ENCODE results near the gene SLK.

SLK gene

DNA sequence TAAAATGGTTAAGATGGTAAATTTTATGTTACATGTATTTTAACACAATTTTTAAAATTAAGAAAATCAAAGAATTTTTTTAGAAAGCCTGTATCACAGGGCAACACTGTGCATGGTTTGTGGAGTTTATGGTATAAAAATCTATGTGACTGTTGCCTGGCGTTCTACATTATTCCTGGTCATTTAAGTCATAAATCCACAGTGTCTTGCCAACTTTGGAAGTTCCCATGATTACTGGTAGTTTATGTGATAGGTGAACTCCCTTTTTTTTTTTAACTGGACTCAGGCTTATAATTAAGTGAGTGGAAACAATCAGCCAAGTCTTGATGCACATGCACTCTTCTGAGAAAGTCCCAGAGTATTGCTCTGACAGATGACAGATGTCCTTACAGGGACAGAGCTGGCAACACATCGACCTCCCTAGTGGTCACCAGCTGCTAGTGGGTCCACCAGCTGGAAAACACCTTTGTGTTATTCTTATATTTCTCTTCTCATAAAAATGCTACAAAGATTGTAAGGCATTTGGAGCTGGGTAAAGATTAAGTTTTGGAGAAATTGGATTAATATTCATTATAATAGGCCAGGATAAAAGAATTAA lies 40.1 kb upstream of the SLK start:
- no peak for TF ChIP-seq SIN3A (IDR thresholded peaks at IDR 0.05; ENCODE audit: borderline replicate concordance, insufficient read depth, low read length)
- TF ChIP-seq, protein P1, sequence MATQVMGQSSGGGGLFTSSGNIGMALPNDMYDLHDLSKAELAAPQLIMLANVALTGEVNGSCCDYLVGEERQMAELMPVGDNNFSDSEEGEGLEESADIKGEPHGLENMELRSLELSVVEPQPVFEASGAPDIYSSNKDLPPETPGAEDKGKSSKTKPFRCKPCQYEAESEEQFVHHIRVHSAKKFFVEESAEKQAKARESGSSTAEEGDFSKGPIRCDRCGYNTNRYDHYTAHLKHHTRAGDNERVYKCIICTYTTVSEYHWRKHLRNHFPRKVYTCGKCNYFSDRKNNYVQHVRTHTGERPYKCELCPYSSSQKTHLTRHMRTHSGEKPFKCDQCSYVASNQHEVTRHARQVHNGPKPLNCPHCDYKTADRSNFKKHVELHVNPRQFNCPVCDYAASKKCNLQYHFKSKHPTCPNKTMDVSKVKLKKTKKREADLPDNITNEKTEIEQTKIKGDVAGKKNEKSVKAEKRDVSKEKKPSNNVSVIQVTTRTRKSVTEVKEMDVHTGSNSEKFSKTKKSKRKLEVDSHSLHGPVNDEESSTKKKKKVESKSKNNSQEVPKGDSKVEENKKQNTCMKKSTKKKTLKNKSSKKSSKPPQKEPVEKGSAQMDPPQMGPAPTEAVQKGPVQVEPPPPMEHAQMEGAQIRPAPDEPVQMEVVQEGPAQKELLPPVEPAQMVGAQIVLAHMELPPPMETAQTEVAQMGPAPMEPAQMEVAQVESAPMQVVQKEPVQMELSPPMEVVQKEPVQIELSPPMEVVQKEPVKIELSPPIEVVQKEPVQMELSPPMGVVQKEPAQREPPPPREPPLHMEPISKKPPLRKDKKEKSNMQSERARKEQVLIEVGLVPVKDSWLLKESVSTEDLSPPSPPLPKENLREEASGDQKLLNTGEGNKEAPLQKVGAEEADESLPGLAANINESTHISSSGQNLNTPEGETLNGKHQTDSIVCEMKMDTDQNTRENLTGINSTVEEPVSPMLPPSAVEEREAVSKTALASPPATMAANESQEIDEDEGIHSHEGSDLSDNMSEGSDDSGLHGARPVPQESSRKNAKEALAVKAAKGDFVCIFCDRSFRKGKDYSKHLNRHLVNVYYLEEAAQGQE (IDR thresholded peaks at IDR 0.05; ENCODE audit: insufficient read depth in 1 of 2, low read depth in 2 of 2, low read length in 2 of 2) = no peak
- TF ChIP-seq FOXP2 (optimal IDR thresholded peaks at IDR 0.05; ENCODE audit: borderline replicate concordance, extremely low read depth, extremely low read length, insufficient read depth) = no peak
- TF ChIP-seq TAF1 (IDR thresholded peaks at IDR 0.05; ENCODE audit: borderline replicate concordance, insufficient read depth, low read length) = no peak
- TF ChIP-seq POLR2AphosphoS5 (IDR thresholded peaks at IDR 0.05; ENCODE audit: low read depth, low read length) = no peak

DNA sequence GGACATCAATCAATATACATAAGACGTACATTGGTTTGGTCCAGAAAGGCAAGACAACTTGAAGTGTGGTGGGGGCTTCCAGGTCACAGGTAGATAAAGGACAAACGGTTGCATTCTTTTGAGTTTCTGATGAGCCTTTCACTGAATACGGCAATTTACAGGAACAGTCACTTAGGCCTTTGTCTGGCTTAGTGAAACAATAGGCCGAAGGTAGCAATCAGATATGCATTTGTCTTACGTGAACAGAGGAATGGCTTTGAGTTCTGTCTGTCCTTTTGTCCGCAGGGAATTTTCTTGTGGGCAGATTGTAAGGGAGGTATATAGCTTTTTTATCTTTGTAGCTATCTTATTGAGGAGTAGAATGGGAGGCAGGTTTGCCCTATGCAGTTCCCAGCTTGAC lies 38.2 kb upstream of the SLK start:
- TF ChIP-seq FOXP2 (optimal IDR thresholded peaks at IDR 0.05; ENCODE audit: borderline replicate concordance, extremely low read depth, extremely low read length, insufficient read depth) = no peak
- TF ChIP-seq POLR2AphosphoS5 (IDR thresholded peaks at IDR 0.05; ENCODE audit: low read depth, low read length) = no peak
- no peak for TF ChIP-seq SIN3A (IDR thresholded peaks at IDR 0.05; ENCODE audit: borderline replicate concordance, insufficient read depth, low read length)

GRCh38 chr10:103929381-103929921 lies 37.5 kb upstream of the SLK start:
- TF ChIP-seq POLR2AphosphoS5 (IDR thresholded peaks at IDR 0.05; ENCODE audit: low read depth, low read length) (no peak), FOXP2 (optimal IDR thresholded peaks at IDR 0.05; ENCODE audit: borderline replicate concordance, extremely low read depth, extremely low read length, insufficient read depth) (no peak), TAF1 (IDR thresholded peaks at IDR 0.05; ENCODE audit: borderline replicate concordance, insufficient read depth, low read length) (no peak), SIN3A (IDR thresholded peaks at IDR 0.05; ENCODE audit: borderline replicate concordance, insufficient read depth, low read length) (no peak)

DNA sequence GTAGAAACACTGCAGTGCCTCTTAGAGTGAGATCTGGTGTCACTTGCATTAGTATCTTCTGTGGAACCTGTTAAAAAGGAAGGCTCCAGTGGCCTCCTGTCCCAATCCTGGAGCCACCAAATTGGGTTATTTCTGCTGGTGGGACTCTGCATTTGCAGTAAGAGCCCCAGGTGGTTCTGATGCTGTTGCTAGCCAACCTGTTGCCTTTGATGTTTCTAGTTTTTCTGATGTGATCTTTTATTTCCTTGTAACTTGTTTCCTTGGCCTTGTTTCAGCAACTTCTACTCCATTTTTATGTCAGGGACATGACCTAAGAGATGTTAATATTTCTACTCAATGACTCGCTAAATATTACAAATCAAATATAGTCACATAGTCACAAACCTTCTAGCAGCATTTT lies 36.5 kb upstream of the SLK start:
- no peak for TF ChIP-seq TAF1 (IDR thresholded peaks at IDR 0.05; ENCODE audit: borderline replicate concordance, insufficient read depth, low read length)
- TF ChIP-seq, protein P1 (IDR thresholded peaks at IDR 0.05; ENCODE audit: insufficient read depth in 1 of 2, low read depth in 2 of 2, low read length in 2 of 2) = no peak
- TF ChIP-seq POLR2AphosphoS5 (IDR thresholded peaks at IDR 0.05; ENCODE audit: low read depth, low read length) = no peak
- no peak for TF ChIP-seq FOXP2 (optimal IDR thresholded peaks at IDR 0.05; ENCODE audit: borderline replicate concordance, extremely low read depth, extremely low read length, insufficient read depth)
- no peak for TF ChIP-seq SIN3A (IDR thresholded peaks at IDR 0.05; ENCODE audit: borderline replicate concordance, insufficient read depth, low read length)

- no peak for TF ChIP-seq FOXP2 (optimal IDR thresholded peaks at IDR 0.05; ENCODE audit: borderline replicate concordance, extremely low read depth, extremely low read length, insufficient read depth)
- no peak for TF ChIP-seq SIN3A (IDR thresholded peaks at IDR 0.05; ENCODE audit: borderline replicate concordance, insufficient read depth, low read length)
- no peak for TF ChIP-seq TAF1 (IDR thresholded peaks at IDR 0.05; ENCODE audit: borderline replicate concordance, insufficient read depth, low read length)
- no peak for TF ChIP-seq POLR2AphosphoS5 (IDR thresholded peaks at IDR 0.05; ENCODE audit: low read depth, low read length)
- TF ChIP-seq, protein P1 (IDR thresholded peaks at IDR 0.05; ENCODE audit: insufficient read depth in 1 of 2, low read depth in 2 of 2, low read length in 2 of 2) = no peak
These were observed 36.1 kb upstream of the SLK start for GRCh38 chr10:103930881-103931280.

GRCh38 chr10:103931603-103932002 lies 35.3 kb upstream of the SLK start:
- TF ChIP-seq FOXP2 (optimal IDR thresholded peaks at IDR 0.05; ENCODE audit: borderline replicate concordance, extremely low read depth, extremely low read length, insufficient read depth) (no peak), TAF1 (IDR thresholded peaks at IDR 0.05; ENCODE audit: borderline replicate concordance, insufficient read depth, low read length) (no peak), SIN3A (IDR thresholded peaks at IDR 0.05; ENCODE audit: borderline replicate concordance, insufficient read depth, low read length) (no peak), POLR2AphosphoS5 (IDR thresholded peaks at IDR 0.05; ENCODE audit: low read depth, low read length) (no peak)
- TF ChIP-seq, protein P1 (IDR thresholded peaks at IDR 0.05; ENCODE audit: insufficient read depth in 1 of 2, low read depth in 2 of 2, low read length in 2 of 2) = no peak

Data from PFSK-1 (cell line).